KOPT-K1 (cell line): ENCODE measurements around the gene MAD1L1.
"Not testable (repeated sequence)": the region's sequence is repeated elsewhere in the genome, so short reads cannot be mapped to it uniquely, and the experiment has no call there.

Source experiments
- H3K27ac ChIP-seq: fragments of 200-600 bp; sonication (generic); 2 replicates; pipeline ENCODE4 v1.5.1; 2016; ENCODE audit warnings: antibody characterized with exemption, mild to moderate bottlenecking, low read depth, low read length; ENCODE audit not compliant: poor library complexity, severe bottlenecking
- H3K36me3 ChIP-seq: fragments of 200-600 bp; sonication (generic); 2 replicates; pipeline ENCODE4 v1.5.1; 2017; ENCODE audit warnings: antibody characterized with exemption, mild to moderate bottlenecking, low read length, moderate library complexity; ENCODE audit not compliant: insufficient read depth
- H3K9me3 ChIP-seq: fragments of 200-600 bp; sonication (generic); 2 replicates; pipeline ENCODE4 v1.5.1; 2017; ENCODE audit warnings: antibody characterized with exemption, low read length, mild to moderate bottlenecking; ENCODE audit not compliant: insufficient read depth, poor library complexity, severe bottlenecking

The MAD1L1 gene

GRCh38 chr7:2269089-2269990, 36.6 kb upstream of the MAD1L1 start:
- H3K36me3 ChIP-seq, result peaks cover 18% of the 10 kb centered on the region; the same call in 1 of the 2 replicates
- not testable (repeated sequence) for H3K27ac ChIP-seq, H3K9me3 ChIP-seq

DNA sequence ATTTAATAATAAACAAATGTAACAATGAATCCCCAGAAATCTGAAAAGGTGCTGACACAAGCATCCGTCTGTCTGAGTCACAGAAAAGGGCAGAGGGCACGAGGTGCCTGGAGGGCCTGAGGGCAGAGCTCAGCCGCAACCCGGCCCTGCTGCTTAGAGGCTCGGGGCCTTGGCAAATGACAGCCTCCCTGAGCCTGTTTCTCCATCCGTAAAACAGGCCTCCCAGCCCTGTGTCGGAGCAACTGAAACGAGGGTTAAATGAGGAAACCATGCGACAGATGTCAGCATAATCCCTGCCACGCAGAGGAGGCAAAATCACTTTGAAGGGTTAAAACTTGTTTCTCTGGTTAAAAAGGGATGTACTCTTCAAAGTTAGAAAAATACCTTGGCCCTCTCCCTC, 34.2 kb upstream of the MAD1L1 start:
- H3K9me3 ChIP-seq, result no peaks in the 10 kb centered on the region
- H3K27ac ChIP-seq, result no peak overlapping the region
- H3K36me3 ChIP-seq, result peaks cover 36% of the 10 kb centered on the region; the same call in 1 of the 2 replicates

GRCh38 chr7:2264158-2264557, 31.4 kb upstream of the MAD1L1 start:
- no peak overlapping the region for H3K27ac ChIP-seq
- H3K9me3 ChIP-seq, result no peaks in the 10 kb centered on the region
- peaks cover 24% of the 10 kb centered on the region; the same call in 1 of the 2 replicates for H3K36me3 ChIP-seq

DNA sequence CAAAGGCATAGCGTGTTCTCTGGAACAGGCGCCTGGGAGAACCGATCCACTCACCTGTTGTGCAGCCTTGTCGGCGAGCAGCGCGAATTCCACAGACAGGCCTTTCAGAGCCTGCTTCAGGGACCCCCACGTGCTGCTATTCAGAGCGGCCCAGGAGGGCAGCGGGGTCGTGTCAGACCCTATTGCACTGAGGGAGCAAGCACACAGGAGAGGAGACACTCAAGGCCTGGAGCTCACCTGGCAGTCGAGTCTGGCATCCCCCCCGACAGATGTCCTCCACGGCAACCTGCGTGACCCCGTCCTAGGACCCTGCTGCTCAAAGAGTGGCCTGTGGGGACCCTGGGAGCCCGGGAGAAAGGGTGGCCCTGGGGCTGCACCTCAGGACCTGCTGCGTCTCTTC, 30.4 kb upstream of the MAD1L1 start:
- H3K27ac ChIP-seq, result no peak overlapping the region
- no peaks in the 10 kb centered on the region for H3K9me3 ChIP-seq
- peaks cover 24% of the 10 kb centered on the region; the same call in 1 of the 2 replicates for H3K36me3 ChIP-seq

DNA sequence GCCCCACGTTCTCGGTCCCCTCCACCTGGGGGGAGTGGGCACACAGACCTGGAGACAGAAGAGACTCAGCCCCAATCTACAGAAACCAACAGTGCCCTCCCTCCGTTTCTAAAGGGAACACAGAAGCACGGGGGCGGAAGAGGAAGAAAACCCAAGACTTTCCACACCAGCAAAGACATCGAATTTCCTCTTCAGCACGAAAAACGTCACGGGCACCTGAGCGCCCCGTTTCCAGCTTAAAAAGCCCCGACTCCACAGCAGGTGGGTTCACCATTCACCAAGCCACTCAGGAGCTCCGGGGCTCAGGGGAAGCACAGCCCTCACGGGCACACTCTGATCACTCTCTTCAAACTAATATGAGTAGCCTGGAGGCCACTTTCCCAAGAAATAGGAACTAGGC, 28.9 kb upstream of the MAD1L1 start:
- H3K27ac ChIP-seq, result no peak overlapping the region
- H3K36me3 ChIP-seq, result peaks cover 26% of the 10 kb centered on the region; the same call in 1 of the 2 replicates
- no peaks in the 10 kb centered on the region for H3K9me3 ChIP-seq

DNA sequence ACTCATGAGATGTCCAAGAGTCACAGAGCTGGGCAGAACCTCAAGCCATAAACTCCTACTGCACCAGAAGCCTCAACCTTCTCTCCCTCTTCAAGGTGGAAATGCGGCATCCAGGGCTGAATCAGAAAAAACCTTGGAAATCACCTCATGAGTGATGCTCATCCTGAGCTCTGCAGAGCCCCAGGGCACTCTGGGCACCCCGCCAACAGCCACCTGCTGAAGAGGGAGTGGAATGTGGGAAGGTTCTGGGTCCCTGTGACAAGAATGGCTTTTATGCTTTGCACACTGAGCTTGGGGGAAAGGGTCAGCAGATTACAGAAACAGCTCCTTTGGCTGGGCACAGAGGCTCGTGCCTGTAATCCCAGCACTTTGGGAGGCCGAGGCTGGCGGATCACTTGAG, 28.1 kb upstream of the MAD1L1 start:
- Histone ChIP-seq H3K9me3 (no peaks in the 10 kb centered on the region), H3K36me3 (peaks cover 33% of the 10 kb centered on the region; the same call in 1 of the 2 replicates), H3K27ac (no peak overlapping the region)

- H3K27ac ChIP-seq, result no peak overlapping the region
- peaks cover 39% of the 10 kb centered on the region; the same call in 1 of the 2 replicates for H3K36me3 ChIP-seq
- no peaks in the 10 kb centered on the region for H3K9me3 ChIP-seq
Observed at GRCh38 chr7:2259480-2259879, 26.7 kb upstream of the MAD1L1 start.

DNA sequence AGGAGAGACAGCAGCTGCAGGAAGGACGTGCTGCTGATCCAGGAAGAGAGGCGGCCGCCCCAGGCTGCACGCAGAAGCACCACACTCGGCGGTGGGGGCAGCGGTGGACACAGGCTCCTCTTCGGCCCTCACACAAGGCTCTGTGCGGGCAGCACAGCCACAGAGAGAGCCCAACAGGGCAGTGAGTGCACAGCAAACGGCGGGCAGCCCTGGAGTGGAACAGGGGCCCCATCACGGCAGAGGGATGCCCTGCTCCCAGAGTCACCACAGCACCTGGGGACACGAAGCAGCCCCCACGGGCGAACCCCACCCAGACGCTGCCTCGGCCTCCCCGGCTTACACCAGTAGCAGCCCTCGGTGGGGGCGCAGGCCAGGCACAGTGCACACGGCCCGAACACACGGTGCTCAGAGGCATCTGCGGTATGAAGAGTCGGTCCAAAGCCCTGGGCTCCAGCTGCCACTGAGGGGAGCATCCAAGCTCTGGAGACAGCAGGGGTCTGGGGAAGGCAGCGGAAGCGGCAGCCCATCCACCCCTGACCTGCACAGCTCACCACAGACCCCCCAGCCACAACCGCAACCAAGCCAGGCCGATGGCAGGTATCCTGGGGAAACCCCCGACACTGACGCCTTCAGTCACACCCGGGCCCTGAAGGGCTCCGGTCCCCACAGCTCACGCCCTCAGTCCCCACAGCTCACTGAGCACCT, 26.1 kb upstream of the MAD1L1 start:
- peaks cover 35% of the 10 kb centered on the region; the same call in 1 of the 2 replicates for H3K36me3 ChIP-seq
- no peak overlapping the region for H3K27ac ChIP-seq
- no peaks in the 10 kb centered on the region for H3K9me3 ChIP-seq

DNA sequence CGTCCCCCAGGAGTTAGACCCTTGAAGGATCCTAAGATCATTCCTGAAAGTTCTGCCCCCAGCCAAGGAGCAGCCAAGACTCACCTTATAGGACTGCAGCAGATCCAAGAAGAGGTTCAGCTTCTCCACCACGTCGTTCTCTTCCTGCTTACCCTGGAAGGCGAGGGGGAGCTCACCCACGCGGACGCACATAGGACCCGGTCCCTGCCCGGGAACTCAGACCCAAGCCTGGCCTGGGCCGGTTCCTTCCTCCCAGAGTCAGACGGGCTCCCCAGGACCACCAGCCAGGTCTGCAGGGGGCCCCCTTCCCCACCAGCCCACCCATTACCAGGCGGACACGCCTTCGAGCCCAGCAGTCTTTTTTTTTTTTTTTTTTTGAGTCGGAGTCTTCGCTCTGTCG, 24.9 kb upstream of the MAD1L1 start:
- H3K27ac ChIP-seq, result no peak overlapping the region
- H3K9me3 ChIP-seq, result no peaks in the 10 kb centered on the region
- peaks cover 33% of the 10 kb centered on the region; the same call in 1 of the 2 replicates for H3K36me3 ChIP-seq

GRCh38 chr7:2257046-2257551, 24.4 kb upstream of the MAD1L1 start:
- Histone ChIP-seq H3K27ac (no peak overlapping the region), H3K9me3 (no peaks in the 10 kb centered on the region), H3K36me3 (peaks cover 29% of the 10 kb centered on the region; the same call in 1 of the 2 replicates)

DNA sequence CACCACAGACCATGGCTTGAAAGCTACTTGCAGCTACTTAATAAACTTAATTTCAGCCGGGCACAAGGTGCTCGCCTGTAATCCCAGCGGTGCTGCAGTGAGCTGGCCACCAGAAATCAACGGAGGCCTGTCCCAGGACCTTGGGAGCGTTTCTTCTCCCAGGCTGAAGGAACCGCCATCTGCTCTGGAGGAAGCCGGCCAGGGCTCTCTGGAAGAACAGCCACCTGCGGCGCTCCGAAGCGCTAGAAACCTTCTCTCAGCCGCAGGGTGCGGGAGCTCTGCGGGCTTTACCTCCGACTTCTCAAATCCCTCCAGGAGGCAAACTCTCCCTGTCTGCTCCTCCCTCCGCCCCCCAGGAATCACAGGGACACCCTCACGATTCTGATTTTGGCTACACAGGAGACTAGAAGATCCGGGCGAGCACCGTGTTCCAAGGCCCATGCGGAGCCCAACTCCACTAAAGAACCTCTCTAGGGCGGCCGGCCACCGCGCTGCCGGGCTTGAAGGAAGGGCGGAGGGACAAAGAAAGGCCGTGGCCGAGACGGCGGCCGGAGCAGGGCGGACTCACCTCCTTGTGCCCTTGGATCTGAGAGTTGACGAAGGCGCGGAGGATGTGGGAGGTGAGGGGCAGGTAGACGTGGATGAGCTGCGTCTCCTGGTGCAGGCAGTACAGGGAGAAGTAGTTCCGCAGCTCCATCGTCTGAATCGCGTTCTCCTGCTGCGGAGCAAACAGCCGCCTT, 23.7 kb upstream of the MAD1L1 start:
- peaks cover 34% of the 10 kb centered on the region; the same call in 1 of the 2 replicates for H3K36me3 ChIP-seq
- H3K27ac ChIP-seq, result no peak overlapping the region
- H3K9me3 ChIP-seq, result no peaks in the 10 kb centered on the region

DNA sequence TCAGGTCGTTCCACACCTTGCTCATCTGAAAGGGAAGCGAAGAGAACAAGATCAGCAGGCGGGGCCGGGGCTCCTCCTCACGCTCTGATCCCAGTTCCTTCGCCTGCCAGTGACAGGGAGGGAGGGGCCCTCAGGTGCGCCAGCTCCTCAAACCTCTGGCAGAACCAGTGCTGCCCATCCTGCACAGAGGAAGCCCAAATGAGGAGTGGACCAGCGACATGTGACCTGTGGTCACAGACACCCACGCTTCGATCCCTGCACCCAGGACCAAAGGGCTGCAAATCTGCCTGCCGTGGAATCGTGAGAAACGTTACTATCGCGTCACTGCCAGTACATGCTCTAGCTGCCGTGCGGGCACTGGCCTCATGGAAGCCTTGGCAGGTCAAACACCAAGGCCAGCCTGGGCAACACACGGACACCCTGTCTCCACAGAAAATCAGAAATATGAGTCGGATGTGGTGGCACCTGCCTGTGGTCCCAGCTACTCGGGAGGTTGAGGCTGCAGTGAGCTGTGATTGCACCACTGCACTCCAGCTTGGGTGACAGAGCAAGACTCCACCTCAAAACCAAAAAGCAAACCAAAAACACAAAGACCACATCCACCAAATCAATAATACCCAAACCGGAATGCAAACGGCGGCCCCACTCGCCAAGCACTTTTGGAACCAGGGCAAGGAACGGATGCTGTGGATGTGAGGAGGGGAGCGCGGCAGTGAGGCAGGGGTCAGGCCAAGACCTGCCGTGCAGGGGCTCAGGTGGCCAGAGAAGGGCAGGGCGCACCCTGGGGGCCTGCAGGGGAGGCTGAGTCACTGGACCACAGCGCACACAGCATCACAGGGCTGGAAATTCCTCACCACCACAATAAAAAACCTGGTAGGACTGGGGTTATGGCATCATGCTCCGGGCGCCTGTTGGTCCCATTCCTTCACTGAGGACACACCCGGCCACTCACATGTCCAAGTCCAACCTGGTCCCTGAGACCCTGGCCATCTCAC, 22.7 kb upstream of the MAD1L1 start:
- H3K9me3 ChIP-seq, result no peaks in the 10 kb centered on the region
- H3K36me3 ChIP-seq, result peaks cover 38% of the 10 kb centered on the region; the same call in 1 of the 2 replicates
- no peak overlapping the region for H3K27ac ChIP-seq

GRCh38 chr7:2254429-2255144, 21.8 kb upstream of the MAD1L1 start:
- Histone ChIP-seq H3K9me3 (no peaks in the 10 kb centered on the region), H3K27ac (no peak overlapping the region), H3K36me3 (peaks cover 42% of the 10 kb centered on the region; the same call in 1 of the 2 replicates)
